ENCODE data around the gene C1QTNF3.

C1QTNF3 gene

DNA sequence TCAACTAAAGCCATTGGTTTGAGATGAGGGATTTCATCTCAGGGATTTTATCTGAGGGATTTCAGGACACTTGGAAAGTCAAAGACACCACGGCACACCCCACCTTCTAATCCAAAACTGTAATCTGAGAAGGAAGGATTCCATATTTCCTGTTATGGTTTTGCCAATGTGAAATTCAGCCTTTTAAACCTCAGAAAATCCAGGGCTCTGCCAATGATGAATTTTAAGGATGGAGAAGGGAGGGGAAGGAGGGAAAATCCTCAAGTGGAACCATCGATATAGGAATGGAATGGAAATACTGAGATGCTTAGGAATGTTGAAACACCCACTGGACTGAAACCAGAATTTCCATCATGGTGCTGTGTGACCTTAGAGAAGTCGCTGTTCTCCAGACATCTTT, 5.3 kb downstream of the C1QTNF3 start:
- TF ChIP-seq, protein P1, sequence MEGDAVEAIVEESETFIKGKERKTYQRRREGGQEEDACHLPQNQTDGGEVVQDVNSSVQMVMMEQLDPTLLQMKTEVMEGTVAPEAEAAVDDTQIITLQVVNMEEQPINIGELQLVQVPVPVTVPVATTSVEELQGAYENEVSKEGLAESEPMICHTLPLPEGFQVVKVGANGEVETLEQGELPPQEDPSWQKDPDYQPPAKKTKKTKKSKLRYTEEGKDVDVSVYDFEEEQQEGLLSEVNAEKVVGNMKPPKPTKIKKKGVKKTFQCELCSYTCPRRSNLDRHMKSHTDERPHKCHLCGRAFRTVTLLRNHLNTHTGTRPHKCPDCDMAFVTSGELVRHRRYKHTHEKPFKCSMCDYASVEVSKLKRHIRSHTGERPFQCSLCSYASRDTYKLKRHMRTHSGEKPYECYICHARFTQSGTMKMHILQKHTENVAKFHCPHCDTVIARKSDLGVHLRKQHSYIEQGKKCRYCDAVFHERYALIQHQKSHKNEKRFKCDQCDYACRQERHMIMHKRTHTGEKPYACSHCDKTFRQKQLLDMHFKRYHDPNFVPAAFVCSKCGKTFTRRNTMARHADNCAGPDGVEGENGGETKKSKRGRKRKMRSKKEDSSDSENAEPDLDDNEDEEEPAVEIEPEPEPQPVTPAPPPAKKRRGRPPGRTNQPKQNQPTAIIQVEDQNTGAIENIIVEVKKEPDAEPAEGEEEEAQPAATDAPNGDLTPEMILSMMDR (IDR thresholded peaks at IDR 0.05; ENCODE audit: low read depth, low read length, poor library complexity, severe bottlenecking): no peak
- TF ChIP-seq EZH2phosphoT487 (IDR thresholded peaks at IDR 0.05; ENCODE audit: borderline replicate concordance, low read length): no peak
- Histone ChIP-seq H3K27me3 (ENCODE audit: control insufficient read depth, low read length) (no peaks in the 10 kb centered on the region; the same call in 1 of the 2 replicates), H3K4me3 (ENCODE audit: low read length) (no peak overlapping the region), H3K36me3 (ENCODE audit: control insufficient read depth, low read length) (no peaks in the 10 kb centered on the region), H3K4me2 (ENCODE audit: low read length) (no peak overlapping the region), H4K20me1 (ENCODE audit: control insufficient read depth, insufficient read depth, low read depth, low read length) (no peaks in the 10 kb centered on the region), H3K4me1 (ENCODE audit: control insufficient read depth, low read length) (no peaks in the 10 kb centered on the region), H3K27ac (ENCODE audit: low read depth, low read length) (no peak overlapping the region), H3K9me2 (replicated peaks; ENCODE audit: control insufficient read depth, low read length) (no peaks in the 10 kb centered on the region), H3K79me2 (ENCODE audit: control insufficient read depth, low read length) (no peaks in the 10 kb centered on the region), H3F3A (ENCODE audit: control insufficient read depth, insufficient read depth) (no peaks in the 10 kb centered on the region), H3K9me3 (ENCODE audit: control insufficient read depth, insufficient read depth, low read length) (no peaks in the 10 kb centered on the region)

DNA sequence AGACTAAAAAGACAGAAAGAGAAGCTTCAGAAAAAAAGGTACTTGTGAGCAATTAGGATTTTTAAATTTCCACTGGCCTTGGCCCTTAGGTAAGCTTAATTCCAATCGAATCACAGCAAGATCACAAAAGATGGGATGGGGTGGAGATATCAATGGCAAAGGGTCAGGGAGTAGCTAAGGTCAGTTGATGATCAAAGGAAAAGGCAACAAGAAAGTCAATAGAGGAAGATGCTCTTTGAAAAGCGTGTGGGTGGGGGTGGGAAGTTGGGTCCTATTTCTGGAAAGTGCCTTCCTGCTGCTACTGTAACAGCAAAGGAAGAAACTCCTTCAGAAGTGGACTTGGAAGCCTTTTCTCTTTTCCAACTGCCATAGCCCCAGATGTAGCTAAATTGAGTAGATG, 7.3 kb downstream of the C1QTNF3 start:
- TF ChIP-seq, protein P1 (IDR thresholded peaks at IDR 0.05; ENCODE audit: low read depth, low read length, poor library complexity, severe bottlenecking): no peak
- TF ChIP-seq EZH2phosphoT487 (IDR thresholded peaks at IDR 0.05; ENCODE audit: borderline replicate concordance, low read length): no peak
- no peaks in the 10 kb centered on the region for H4K20me1 ChIP-seq (ENCODE audit: control insufficient read depth, insufficient read depth, low read depth, low read length)
- H3K4me1 ChIP-seq (ENCODE audit: control insufficient read depth, low read length): no peaks in the 10 kb centered on the region
- no peaks in the 10 kb centered on the region for H3K27me3 ChIP-seq (ENCODE audit: control insufficient read depth, low read length)
- H3K79me2 ChIP-seq (ENCODE audit: control insufficient read depth, low read length): no peaks in the 10 kb centered on the region
- no peak overlapping the region for H3K4me3 ChIP-seq (ENCODE audit: low read length)
- no peaks in the 10 kb centered on the region for H3F3A ChIP-seq (ENCODE audit: control insufficient read depth, insufficient read depth)
- H3K27ac ChIP-seq (ENCODE audit: low read depth, low read length): no peak overlapping the region
- no peak overlapping the region for H3K4me2 ChIP-seq (ENCODE audit: low read length)
- no peaks in the 10 kb centered on the region for H3K9me2 ChIP-seq (replicated peaks; ENCODE audit: control insufficient read depth, low read length)
- no peaks in the 10 kb centered on the region for H3K9me3 ChIP-seq (ENCODE audit: control insufficient read depth, insufficient read depth, low read length)
- no peaks in the 10 kb centered on the region for H3K36me3 ChIP-seq (ENCODE audit: control insufficient read depth, low read length)

DNA sequence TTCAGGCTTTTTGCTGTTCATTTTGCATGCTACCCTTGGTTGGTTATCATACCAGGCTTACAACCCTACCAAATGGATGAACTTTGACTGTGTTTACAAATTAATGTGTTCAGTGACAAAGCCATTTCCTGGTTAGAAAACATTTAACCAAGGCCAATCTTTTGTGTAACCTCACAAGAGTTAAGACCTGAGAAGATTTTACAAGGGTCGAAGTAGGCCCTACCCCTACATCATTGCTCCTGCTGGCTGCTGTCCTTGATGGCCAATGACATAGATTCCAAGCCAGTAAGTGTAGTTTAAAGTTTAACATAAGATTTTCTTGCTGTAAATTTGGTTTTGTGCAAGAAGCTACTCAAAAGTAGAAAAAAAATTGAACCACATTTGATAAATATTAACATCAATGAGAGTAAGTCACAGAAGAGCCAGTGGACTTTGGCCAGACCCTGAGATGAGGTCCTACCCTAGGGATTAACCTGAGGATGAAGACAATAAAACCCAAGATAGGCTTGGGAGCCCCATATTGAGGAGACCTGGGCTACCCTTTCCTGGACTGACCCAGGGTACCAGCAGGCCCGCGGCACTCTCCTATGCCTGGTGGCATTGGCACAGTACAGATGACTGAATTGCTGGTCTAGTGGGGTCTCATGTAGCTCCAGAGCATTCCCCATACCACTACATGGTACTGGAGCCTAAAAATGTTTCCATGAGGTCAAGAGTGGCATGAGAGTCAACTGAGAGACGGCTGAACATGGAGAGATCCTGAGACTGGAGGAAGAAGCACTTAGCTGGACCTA, 8.3 kb downstream of the C1QTNF3 start:
- no peak overlapping the region for H3K4me2 ChIP-seq (ENCODE audit: low read length)
- H3K27me3 ChIP-seq (ENCODE audit: control insufficient read depth, low read length): no peaks in the 10 kb centered on the region
- H3F3A ChIP-seq (ENCODE audit: control insufficient read depth, insufficient read depth): no peaks in the 10 kb centered on the region
- H3K9me2 ChIP-seq (replicated peaks; ENCODE audit: control insufficient read depth, low read length): no peaks in the 10 kb centered on the region
- no peaks in the 10 kb centered on the region for H3K79me2 ChIP-seq (ENCODE audit: control insufficient read depth, low read length)
- no peaks in the 10 kb centered on the region for H3K9me3 ChIP-seq (ENCODE audit: control insufficient read depth, insufficient read depth, low read length)
- no peaks in the 10 kb centered on the region for H3K4me1 ChIP-seq (ENCODE audit: control insufficient read depth, low read length)
- H3K27ac ChIP-seq (ENCODE audit: low read depth, low read length): no peak overlapping the region
- no peaks in the 10 kb centered on the region for H3K36me3 ChIP-seq (ENCODE audit: control insufficient read depth, low read length)
- TF ChIP-seq, protein P1 (IDR thresholded peaks at IDR 0.05; ENCODE audit: low read depth, low read length, poor library complexity, severe bottlenecking): no peak
- no peak for TF ChIP-seq EZH2phosphoT487 (IDR thresholded peaks at IDR 0.05; ENCODE audit: borderline replicate concordance, low read length)
- no peaks in the 10 kb centered on the region for H4K20me1 ChIP-seq (ENCODE audit: control insufficient read depth, insufficient read depth, low read depth, low read length)
- no peak overlapping the region for H3K4me3 ChIP-seq (ENCODE audit: low read length)

All from DOHH2 (cell line).